HEK293T (cell line): ENCODE measurements around the gene C19orf73.

Source experiments
- BHLHE40 ChIP-seq: fragments of 450-650 bp; IDR thresholded peaks from 2 replicates; pipeline ENCODE4 v1.6.1; 2016; ENCODE audit warnings: mild to moderate bottlenecking, moderate library complexity, borderline replicate concordance
- FOXK2 ChIP-seq: fragments of 450-650 bp; IDR thresholded peaks from 2 replicates; pipeline ENCODE4 v1.6.1; 2016; ENCODE audit warnings: mild to moderate bottlenecking
- FOXM1 ChIP-seq: fragments of 450-650 bp; IDR thresholded peaks from 2 replicates; pipeline ENCODE4 v1.6.1; 2017; ENCODE audit warnings: mild to moderate bottlenecking, borderline replicate concordance
- SP1 ChIP-seq: fragments of 450-650 bp; IDR thresholded peaks from 2 replicates; pipeline ENCODE4 v1.6.1; 2017
- SUZ12 ChIP-seq: fragments of 450-650 bp; IDR thresholded peaks from 2 replicates; pipeline ENCODE4 v1.6.1; 2016; ENCODE audit warnings: mild to moderate bottlenecking

- TF ChIP-seq FOXK2 (no peak), SP1 (no peak), FOXM1 (no peak), SUZ12 (no peak), BHLHE40 (no peak)
These were observed 33.7 kb downstream of the C19orf73 start, which contains the start of gene SNRNP70 for GRCh38 chr19:49085020-49085867.
